Fibroblast of lung (primary cell): ENCODE measurements around the gene TMEM267. TPM values are rescaled to one million over a fixed set of nuclear protein-coding genes. Genes with fewer than 3 reads are reported as not detected.

Source experiments
- DNase-seq, 2 donors: peaks; one replicate each; pipeline versions ENCODE4 v3.0.0 to v3.0.0-alpha.2; 2010; ENCODE audit warnings: low read depth in 2 of 2
- H2AFZ ChIP-seq: 2 replicates; pipeline ENCODE4 v1.5.1; 2012; ENCODE audit warnings: low read length, control low read depth, inconsistent platforms
- H3K27ac ChIP-seq: 2 replicates; pipeline ENCODE4 v1.5.1; 2011; ENCODE audit warnings: low read length, control low read depth; ENCODE audit not compliant: insufficient read depth
- H3K27me3 ChIP-seq: 2 replicates; pipeline ENCODE4 v1.5.1; 2011; ENCODE audit warnings: mild to moderate bottlenecking, low read length; ENCODE audit not compliant: control insufficient read depth, insufficient read depth
- H3K36me3 ChIP-seq: 2 replicates; pipeline ENCODE4 v1.5.1; 2011; ENCODE audit warnings: low read length; ENCODE audit not compliant: control insufficient read depth, insufficient read depth
- H3K4me1 ChIP-seq: 2 replicates; pipeline ENCODE4 v1.5.1; 2011; ENCODE audit warnings: low read length; ENCODE audit not compliant: control insufficient read depth, insufficient read depth; ENCODE audit errors: extremely low read depth
- H3K4me2 ChIP-seq: 2 replicates; pipeline ENCODE4 v1.5.1; 2011; ENCODE audit warnings: low read length, control low read depth; ENCODE audit not compliant: insufficient read depth; ENCODE audit errors: extremely low read depth
- H3K4me3 ChIP-seq, 4 experiments: fragments of 200-600 bp in 1 of 4; sonication (generic) in 1 of 4; replicated peaks in 1 of 4; 2 replicates each; pipeline ENCODE4 v1.5.1; 2011 to 2016; ENCODE audit warnings: low read length in 4 of 4, low read depth in 3 of 4, mild to moderate bottlenecking in 3 of 4, control low read depth in 2 of 4, inconsistent platforms in 1 of 4, mixed read lengths in 1 of 4; ENCODE audit not compliant: insufficient read depth in 1 of 4; ENCODE audit errors: control extremely low read depth in 1 of 4
- H3K79me2 ChIP-seq: 2 replicates; pipeline ENCODE4 v1.5.1; 2012; ENCODE audit warnings: mild to moderate bottlenecking, low read length, inconsistent platforms; ENCODE audit not compliant: control insufficient read depth, insufficient read depth
- H3K9ac ChIP-seq: 2 replicates; pipeline ENCODE4 v1.5.1; 2011; ENCODE audit warnings: mild to moderate bottlenecking, low read length, control low read depth; ENCODE audit not compliant: insufficient read depth
- H3K9me3 ChIP-seq: 2 replicates; pipeline ENCODE4 v1.5.1; 2012; ENCODE audit warnings: low read depth, low read length; ENCODE audit not compliant: control insufficient read depth, insufficient read depth
- H4K20me1 ChIP-seq: 2 replicates; pipeline ENCODE4 v1.5.1; 2011; ENCODE audit warnings: low read length; ENCODE audit not compliant: control insufficient read depth, insufficient read depth; ENCODE audit errors: extremely low read depth
- CTCF ChIP-seq, 2 donors: IDR thresholded peaks in 1 of 2; conservative IDR thresholded peaks in 1 of 2; 1 replicate in 1 of 2; 2 replicates in 1 of 2; pipeline ENCODE4 v1.5.1; 2011 to 2012; ENCODE audit warnings: low read length in 2 of 2, control low read depth in 1 of 2, inconsistent platforms in 1 of 2, low read depth in 1 of 2, mild to moderate bottlenecking in 1 of 2
- EZH2 ChIP-seq: IDR thresholded peaks from 2 replicates; pipeline ENCODE4 v1.5.1; 2012; ENCODE audit warnings: low read length, control low read depth, mild to moderate bottlenecking; ENCODE audit errors: missing control alignments
- polyA plus RNA-seq, 2 donors: library from polyadenylated mRNA; depleted of rRNA in 1 of 2; stranded (reverse) in 1 of 2; unstranded in 1 of 2; fragments of >200 nt; gene quantifications; 2 replicates each; pipeline ENCODE4 v1.2.1, GENCODE V29; 2011 to 2012; ENCODE audit warnings: missing spikeins in 1 of 2
- total RNA-seq: library from RNA; depleted of rRNA; stranded (reverse); fragments of >200 nt; gene quantifications from 2 replicates; pipeline ENCODE4 v1.2.1, GENCODE V29; 2014

Gene TMEM267
- total and polyA plus RNA-seq, 2 donors (not counting 1 experiment from before 2014, with no cell fraction given): 21.2 to 24.3 TPM

GRCh38 chr5:43429706-43430105 is 54.0 kb downstream of the TMEM267 start:
- H3K4me3 ChIP-seq: no peak overlapping the region
- TF ChIP-seq EZH2: no peak
- TF ChIP-seq CTCF (conservative IDR thresholded peaks at IDR 0.05 in 1 of 2, IDR thresholded peaks at IDR 0.05 in 1 of 2; ENCODE audit: low read depth in 1 of 2, low read length in 2 of 2): no peak
- H3K79me2 ChIP-seq: no peaks in the 10 kb centered on the region
- no peak overlapping the region for H3K9ac ChIP-seq
- no peaks in the 10 kb centered on the region for H4K20me1 ChIP-seq
- no peak overlapping the region for H3K4me2 ChIP-seq
- no peaks in the 10 kb centered on the region for H3K36me3 ChIP-seq
- H3K9me3 ChIP-seq: no peaks in the 10 kb centered on the region
- no peak overlapping the region for H3K27ac ChIP-seq
- no peak overlapping the region for H2AFZ ChIP-seq
- DNase-seq: no peak
- peaks cover 5% of the 10 kb centered on the region for H3K4me1 ChIP-seq
- H3K27me3 ChIP-seq: no peaks in the 10 kb centered on the region

GRCh38 chr5:43429016-43429415 is 54.6 kb downstream of the TMEM267 start:
- no peak overlapping the region for H3K4me3 ChIP-seq
- no peak overlapping the region for H3K4me2 ChIP-seq
- H4K20me1 ChIP-seq: no peaks in the 10 kb centered on the region
- no peaks in the 10 kb centered on the region for H3K79me2 ChIP-seq
- TF ChIP-seq EZH2 (no peak), CTCF (conservative IDR thresholded peaks at IDR 0.05 in 1 of 2, IDR thresholded peaks at IDR 0.05 in 1 of 2; ENCODE audit: low read depth in 1 of 2, low read length in 2 of 2) (no peak)
- no peak for DNase-seq
- peaks cover 5% of the 10 kb centered on the region for H3K4me1 ChIP-seq
- H3K27ac ChIP-seq: no peak overlapping the region
- H3K36me3 ChIP-seq: no peaks in the 10 kb centered on the region
- H3K9me3 ChIP-seq: no peaks in the 10 kb centered on the region
- H2AFZ ChIP-seq: no peak overlapping the region
- no peak overlapping the region for H3K9ac ChIP-seq
- no peaks in the 10 kb centered on the region for H3K27me3 ChIP-seq

GRCh38 chr5:43427306-43427705 is 56.4 kb downstream of the TMEM267 start:
- no peak for DNase-seq
- Histone ChIP-seq H3K27ac (no peak overlapping the region), H2AFZ (no peak overlapping the region), H3K36me3 (no peaks in the 10 kb centered on the region), H3K79me2 (no peaks in the 10 kb centered on the region), H3K9me3 (no peaks in the 10 kb centered on the region), H3K27me3 (no peaks in the 10 kb centered on the region), H3K9ac (no peak overlapping the region), H4K20me1 (no peaks in the 10 kb centered on the region), H3K4me2 (no peak overlapping the region), H3K4me3 (no peak overlapping the region), H3K4me1 (peaks cover 5% of the 10 kb centered on the region)
- TF ChIP-seq EZH2 (no peak), CTCF (conservative IDR thresholded peaks at IDR 0.05 in 1 of 2, IDR thresholded peaks at IDR 0.05 in 1 of 2; ENCODE audit: low read depth in 1 of 2, low read length in 2 of 2) (no peak)
